H1 (cell line): ENCODE data around the gene NAGA. TPM values are rescaled to one million over a fixed set of nuclear protein-coding genes. Genes with fewer than 3 reads are reported as not detected.
A peak's percentile ranks its signal among the peaks of the same experiment; 100 is the strongest.

ENCODE experiments used
- CTCF ChIA-PET: fragments of 300-600 bp; sonication (Branson Sonifier 250); formaldehyde crosslinking; loops from one replicate; lab custom pipeline; 2021; ENCODE audit not compliant: partially characterized antibody; lab: Charles Lee
- POLR2A ChIA-PET: fragments of 300-600 bp; sonication (Branson Sonifier 250); formaldehyde crosslinking; loops from one replicate; lab custom pipeline; 2021; ENCODE audit warnings: inconsistent platforms; ENCODE audit not compliant: partially characterized antibody; lab: Charles Lee
- DNase-seq, 2 experiments: peaks; one replicate each; pipeline versions ENCODE4 v3.0.0 to v3.0.0-alpha.2; 2010 to 2022; ENCODE audit warnings: low spot score in 2 of 2, low read depth in 1 of 2, mixed read lengths in 1 of 2
- FAIRE-seq: peaks from 2 replicates; lab custom pipeline; 2011; peaks lifted over from hg19 to GRCh38; lab: Jason Lieb, UNC
- H2AFZ ChIP-seq: 2 replicates; pipeline ENCODE4 v1.8.1; 2012; ENCODE audit warnings: low read length, inconsistent platforms
- H2AK5ac ChIP-seq: 2 replicates; pipeline ENCODE4 v1.6.1; 2013; ENCODE audit warnings: low read depth, low read length
- H2BK120ac ChIP-seq: replicated peaks from 2 replicates; pipeline ENCODE3; 2013; ENCODE audit warnings: low read depth, low read length, inconsistent platforms
- H2BK12ac ChIP-seq: 2 replicates; pipeline ENCODE4 v1.6.1; 2013; ENCODE audit warnings: low read depth, low read length
- H2BK15ac ChIP-seq: 2 replicates; pipeline ENCODE4 v1.6.1; 2013; ENCODE audit warnings: low read length
- H2BK20ac ChIP-seq: 2 replicates; pipeline ENCODE4 v1.6.1; 2013; ENCODE audit warnings: low read length
- H2BK5ac ChIP-seq: 2 replicates; pipeline ENCODE4 v1.6.1; 2013; ENCODE audit warnings: low read depth, low read length
- H3K14ac ChIP-seq: 2 replicates; pipeline ENCODE4 v1.6.1; 2013; ENCODE audit warnings: inconsistent platforms; ENCODE audit not compliant: insufficient read length
- H3K18ac ChIP-seq: 2 replicates; pipeline ENCODE4 v1.6.1; 2013; ENCODE audit warnings: low read length; ENCODE audit errors: extremely low read depth
- H3K23ac ChIP-seq: 2 replicates; pipeline ENCODE4 v1.6.1; 2013; ENCODE audit warnings: inconsistent platforms; ENCODE audit not compliant: insufficient read length
- H3K23me2 ChIP-seq: 2 replicates; pipeline ENCODE4 v1.6.1; 2013; ENCODE audit warnings: low read depth, low read length
- H3K27ac ChIP-seq: 2 replicates; pipeline ENCODE4 v1.6.1; 2011; ENCODE audit warnings: low read depth, low read length, inconsistent platforms
- H3K27me3 ChIP-seq, 4 experiments: replicated peaks in 1 of 4; 1 replicate in 1 of 4; 2 replicates in 3 of 4; pipeline versions ENCODE4 v1.6.1 to v1.8.1; 2011 to 2013; ENCODE audit warnings: low read length in 3 of 4, mild to moderate bottlenecking in 3 of 4, inconsistent platforms in 2 of 4, mixed read lengths in 2 of 4, moderate library complexity in 1 of 4; ENCODE audit not compliant: control insufficient read depth in 3 of 4, insufficient read depth in 3 of 4; ENCODE audit errors: extremely low read depth in 1 of 4
- H3K36me3 ChIP-seq, 4 experiments: 2 replicates each; pipeline versions ENCODE4 v1.6.1 to v1.8.1; 2011 to 2013; ENCODE audit warnings: mild to moderate bottlenecking in 4 of 4, low read length in 3 of 4, moderate library complexity in 2 of 4, control low read depth in 1 of 4, inconsistent platforms in 1 of 4; ENCODE audit not compliant: insufficient read depth in 4 of 4, control insufficient read depth in 2 of 4
- H3K4ac ChIP-seq: replicated peaks from 2 replicates; pipeline ENCODE3; 2013; ENCODE audit warnings: low read length, low read depth, mixed read lengths, inconsistent platforms; ENCODE audit not compliant: insufficient read length
- H3K4me1 ChIP-seq, 4 experiments: replicated peaks in 1 of 4; 1 replicate in 1 of 4; 2 replicates in 3 of 4; pipeline versions ENCODE4 v1.6.1 to v1.8.1; 2011 to 2013; ENCODE audit warnings: low read length in 3 of 4, inconsistent platforms in 2 of 4, mixed read lengths in 1 of 4; ENCODE audit not compliant: insufficient read depth in 4 of 4, control insufficient read depth in 3 of 4
- H3K4me2 ChIP-seq, 2 experiments: 2 replicates each; pipeline versions ENCODE4 v1.6.1 to v1.8.1; 2011 to 2013; ENCODE audit warnings: low read depth in 2 of 2, low read length in 2 of 2, control low read depth in 1 of 2, inconsistent platforms in 1 of 2, mild to moderate bottlenecking in 1 of 2; ENCODE audit not compliant: insufficient read depth in 1 of 2
- H3K4me3 ChIP-seq, 4 experiments: fragments of 200-600, 300-600 bp in 1 of 4; sonication (generic), shearing (Covaris generic), sonication (Bioruptor Twin) in 1 of 4; 2 replicates each; pipeline versions ENCODE4 v1.5.1 to v1.8.1; 2011 to 2016; ENCODE audit warnings: low read length in 4 of 4, low read depth in 3 of 4, control low read depth in 2 of 4, inconsistent platforms in 2 of 4, mild to moderate bottlenecking in 2 of 4, mixed read lengths in 1 of 4, moderate library complexity in 1 of 4; ENCODE audit not compliant: insufficient read depth in 2 of 4; ENCODE audit errors: extremely low read depth in 1 of 4
- H3K56ac ChIP-seq: replicated peaks from 2 replicates; pipeline ENCODE3; 2013; ENCODE audit warnings: low read depth, mild to moderate bottlenecking, mixed read lengths, low read length, inconsistent platforms; ENCODE audit not compliant: insufficient read length
- H3K79me1 ChIP-seq: 2 replicates; pipeline ENCODE4 v1.6.1; 2013; ENCODE audit warnings: low read depth, low read length, control low read depth
- H3K79me2 ChIP-seq, 2 experiments: 2 replicates each; pipeline versions ENCODE4 v1.6.1 to v1.8.1; 2012 to 2013; ENCODE audit warnings: low read length in 2 of 2, mild to moderate bottlenecking in 2 of 2, inconsistent platforms in 1 of 2; ENCODE audit not compliant: insufficient read depth in 2 of 2, control insufficient read depth in 1 of 2
- H3K9ac ChIP-seq, 4 experiments: replicated peaks in 1 of 4; 1 replicate in 1 of 4; 2 replicates in 3 of 4; pipeline versions ENCODE4 v1.6.1 to v1.8.1; 2011 to 2013; ENCODE audit warnings: low read depth in 3 of 4, low read length in 3 of 4, control low read depth in 2 of 4, mild to moderate bottlenecking in 2 of 4, moderate library complexity in 2 of 4, inconsistent platforms in 1 of 4; ENCODE audit errors: extremely low read depth in 1 of 4
- H3K9me3 ChIP-seq, 2 experiments: 2 replicates each; pipeline versions ENCODE4 v1.6.1 to v1.8.1; 2012 to 2013; ENCODE audit warnings: mild to moderate bottlenecking in 2 of 2, moderate library complexity in 2 of 2, control low read depth in 1 of 2, inconsistent platforms in 1 of 2, low read depth in 1 of 2, low read length in 1 of 2, mixed read lengths in 1 of 2; ENCODE audit not compliant: insufficient read depth in 2 of 2
- H4K20me1 ChIP-seq, 2 experiments: replicated peaks in 1 of 2; 2 replicates each; pipeline versions ENCODE3 to v1.8.1; 2011 to 2013; ENCODE audit warnings: inconsistent platforms in 2 of 2, low read length in 2 of 2, mild to moderate bottlenecking in 1 of 2; ENCODE audit not compliant: insufficient read depth in 2 of 2, control insufficient read depth in 1 of 2
- H4K5ac ChIP-seq: 2 replicates; pipeline ENCODE4 v1.6.1; 2013; ENCODE audit warnings: low read length, low read depth, mixed read lengths, inconsistent platforms; ENCODE audit not compliant: insufficient read length
- H4K8ac ChIP-seq: 2 replicates; pipeline ENCODE4 v1.8.0; 2013; ENCODE audit warnings: mild to moderate bottlenecking, moderate library complexity, low read length, inconsistent platforms; ENCODE audit not compliant: insufficient read depth; ENCODE audit errors: extremely low read depth
- H4K91ac ChIP-seq: replicated peaks from 2 replicates; pipeline ENCODE3; 2013; ENCODE audit warnings: low read length, mixed read lengths, inconsistent platforms; ENCODE audit not compliant: insufficient read length
- ASH2L ChIP-seq: fragments of 200-600, 300-600 bp; sonication (generic); IDR thresholded peaks from one replicate; pipeline ENCODE4 v1.7.1; 2017; ENCODE audit warnings: low read length
- CHD2 ChIP-seq: IDR thresholded peaks from 2 replicates; pipeline ENCODE4 v1.6.1; 2012; ENCODE audit warnings: low read length, improper control_type of control experiment
- GABPA ChIP-seq: IDR thresholded peaks from 2 replicates; pipeline ENCODE4 v1.6.1; 2011; ENCODE audit warnings: mild to moderate bottlenecking, low read length, moderate library complexity, borderline replicate concordance; ENCODE audit not compliant: insufficient read depth
- PHF8 ChIP-seq: fragments of 200-600 bp; sonication (generic); conservative IDR thresholded peaks from 2 replicates; pipeline ENCODE4 v1.7.1; 2012; ENCODE audit warnings: low read depth, mild to moderate bottlenecking, inconsistent platforms, low read length, moderate library complexity
- WGBS, 2 experiments: shearing (Covaris generic) in 1 of 2; methylation state at CpG; one replicate each; pipeline versions ENCODE4 v1.1.6 to v1.1.7; 2013 to 2015; ENCODE audit warnings: low lambda C conversion rate in 2 of 2, mixed read lengths in 2 of 2, inconsistent platforms in 1 of 2, low coverage in 1 of 2, missing lambda C conversion rate in 1 of 2; ENCODE audit not compliant: insufficient replicate concordance in 2 of 2, insufficient coverage in 1 of 2, insufficient read length in 1 of 2; ENCODE audit errors: extremely low coverage in 1 of 2, missing lambda C conversion rate in 1 of 2; 5-methylcytosine and 5-hydroxymethylcytosine counted together
- long read RNA-seq, 2 experiments: library from RNA in 1 of 2; library from capped mRNA in 1 of 2; stranded (forward); transcript quantifications; one replicate each; pipeline ENCODE4 v2.0.0, GENCODE V29; 2021; ENCODE audit warnings: inconsistent platforms in 1 of 2
- polyA minus RNA-seq, 3 experiments: library from RNA; depleted of rRNA, polyadenylated mRNA; stranded (reverse); fragments of >200 nt; gene quantifications; 1 replicate in 2 of 3; 2 replicates in 1 of 3; pipeline ENCODE4 v1.2.3, GENCODE V29; 2011
- polyA plus RNA-seq, 7 experiments: library from polyadenylated mRNA; depleted of rRNA in 3 of 7; stranded (reverse) in 5 of 7; unstranded in 2 of 7; fragments of >200 nt in 5 of 7; fragments of 200-250 nt in 2 of 7; gene quantifications; 1 replicate in 5 of 7; 2 replicates in 1 of 7; 4 replicates in 1 of 7; pipeline versions ENCODE4 v1.2.1 to v1.2.3, GENCODE V29; 2011 to 2013; ENCODE audit warnings: missing spikeins in 2 of 7, mixed read lengths in 2 of 7
- total RNA-seq: library from RNA; stranded (reverse); fragmentation: NEBNext Ultra II Directional; extraction: Animal tissue kit (Norgen Biotek cat#: 25700); gene quantifications from 2 replicates; pipeline ENCODE4 v1.2.1, GENCODE V29; 2021
- TF ChIP-seq, protein P1 (sequence below): IDR thresholded peaks from 2 replicates; pipeline ENCODE4 v1.6.1; 2012; ENCODE audit warnings: inconsistent platforms
- TF ChIP-seq, protein P2 (sequence below): IDR thresholded peaks from 2 replicates; pipeline ENCODE4 v1.6.1; 2012; ENCODE audit warnings: inconsistent platforms

Gene NAGA
- total RNA-seq = 14.7 and 14.8 TPM in 2 replicates
- 30.7 and 39.5 TPM in 2 replicates for polyA plus RNA-seq (2011; rRNA removed)
- 30.8 TPM for polyA plus RNA-seq (2011; cell fraction: cytosol; rRNA removed)
- 40.3 TPM for polyA plus RNA-seq (2011; cell fraction: nucleus; rRNA removed)
- 17.1 to 23.7 TPM (median 19.8 TPM) in 4 replicates for polyA plus RNA-seq (2012, experiment 1 of 2)
- polyA plus RNA-seq (2012, experiment 2 of 2) = 18.9 TPM
- polyA plus RNA-seq (2013, experiment 1 of 2) = 20.2 TPM
- polyA plus RNA-seq (2013, experiment 2 of 2) = 20.8 TPM
- 35.3 and 40.0 TPM in 2 replicates for polyA minus RNA-seq (2011; rRNA and poly(A)+ RNA removed)
- 18.3 TPM for polyA minus RNA-seq (2011; cell fraction: cytosol; rRNA and poly(A)+ RNA removed)
- polyA minus RNA-seq (2011; cell fraction: nucleus; rRNA and poly(A)+ RNA removed) = 14.3 TPM
- long read RNA-seq, experiment 1, transcript NAGA-201 (9 exons, 3,694 nt) = major isoform, 6 of 18 reads
- long read RNA-seq, experiment 1, partial matches to known transcripts = 3 of 18 reads
- long read RNA-seq, experiment 1, other reads (novel, unspliced or antisense) = 9 of 18 reads
- long read RNA-seq, experiment 2, transcript NAGA-201 (9 exons, 3,694 nt) = major isoform, 9 of 14 reads
- long read RNA-seq, experiment 2, partial matches to known transcripts = 0 of 14 reads
- long read RNA-seq, experiment 2, other reads (novel, unspliced or antisense) = 1 of 14 reads

DNA sequence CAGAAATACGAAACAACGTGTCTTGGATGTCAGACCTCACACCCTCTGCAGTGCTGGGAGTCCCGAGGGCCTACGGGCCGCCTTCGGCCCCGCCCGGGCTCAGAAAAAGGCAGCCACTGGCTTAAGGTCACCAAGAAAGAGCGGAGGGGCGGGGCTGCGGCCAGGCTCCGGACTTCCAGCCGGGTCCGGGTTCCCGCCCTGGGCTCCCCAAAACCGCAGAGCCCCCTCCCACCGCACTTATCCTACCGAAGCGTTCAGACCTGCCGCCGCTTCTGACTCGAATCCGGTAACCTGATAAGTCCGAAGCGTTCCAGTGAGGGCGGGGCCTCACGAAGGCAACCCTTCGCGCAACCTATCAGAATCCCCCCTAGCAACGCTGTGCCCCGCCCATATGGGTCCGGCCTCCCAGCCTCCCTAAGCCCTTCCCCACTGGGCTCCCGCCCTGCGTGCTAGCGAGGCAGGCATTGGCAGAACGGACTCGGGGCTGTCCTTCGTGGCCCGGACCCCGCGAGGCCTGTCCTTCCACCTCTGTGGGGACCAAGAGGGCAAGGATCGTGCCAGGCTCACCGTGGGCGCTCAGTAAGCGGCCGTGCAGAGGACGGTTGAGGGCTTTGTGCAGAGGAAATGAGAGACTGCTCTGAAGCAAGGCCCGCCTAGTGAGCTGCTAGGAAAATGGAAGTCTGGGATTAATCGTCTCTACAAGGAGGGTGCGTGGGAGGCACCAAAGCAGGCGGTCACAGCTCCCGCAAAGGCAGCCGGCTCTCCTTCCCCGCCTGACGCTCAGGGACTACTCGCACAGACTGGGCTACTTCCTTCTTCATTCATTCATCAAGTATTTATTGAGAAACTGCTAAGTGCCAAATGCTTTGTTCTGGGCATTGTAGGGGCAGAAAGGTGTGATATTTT lies at the start of gene NAGA:
Gene NAGA, minus strand, starts transcription at position 296 of the 906 bp plus-strand sequence. CDS start 515 bp downstream, outside the sequence.
- H3K27me3 ChIP-seq = peaks cover 0 to 9% (median 4%) of the 10 kb centered on the region in 4 experiments; a peak in 2 of 7 replicates
- H3K23ac ChIP-seq = no peak within 1 kb of the TSS
- CTCF ChIA-PET = interaction anchor here (0.6 to 1.6 kb wide), 4 partner anchors 11 to 107 kb away, joined by 3 to 10 read pairs (median 4); no protein-coding TSS in a partner anchor
- peak within 1 kb of the TSS; percentile 86 for H3K27ac ChIP-seq
- H3K56ac ChIP-seq = peak within 1 kb of the TSS; percentile 74
- no peaks in the 10 kb centered on the region for H3K9me3 ChIP-seq
- peak within 1 kb of the TSS; percentile 8; the same call in 1 of the 2 replicates for H2BK20ac ChIP-seq
- H4K20me1 ChIP-seq = no peaks in the 10 kb centered on the region
- no peaks in the 10 kb centered on the region for H3K79me1 ChIP-seq
- no peak within 1 kb of the TSS for H2AK5ac ChIP-seq
- peak within 1 kb of the TSS; percentile 36 to 71 (median 62) for H3K4me3 ChIP-seq
- 5% methylated on average over 56 of the region's 56 CpGs; no CpG with 5 or more reads in 1 of the 2 experiments for WGBS, 2 experiments
- H3K18ac ChIP-seq = peak within 1 kb of the TSS; percentile 96
- H3K9ac ChIP-seq = peak within 1 kb of the TSS in 3 of 4 experiments; percentile 49 to 67 (median 57); a peak in 5 of 7 replicates
- H2BK15ac ChIP-seq = peak within 1 kb of the TSS; percentile 98
- POLR2A ChIA-PET = interaction anchor here (0.6 to 3.8 kb wide), 5 partner anchors 9 to 142 kb away, joined by 3 to 24 read pairs (median 4); partner anchors contain the start of genes NDUFA6 and SMDT1
- H3K4me2 ChIP-seq = peak within 1 kb of the TSS; percentile 90 to 99
- peak within 1 kb of the TSS; percentile 96 for H4K5ac ChIP-seq
- peaks cover 8% of the 10 kb centered on the region; the same call in 1 of the 2 replicates for H3K23me2 ChIP-seq
- H3K4ac ChIP-seq = no peak within 1 kb of the TSS
- H2BK5ac ChIP-seq = peak within 1 kb of the TSS; percentile 84
- H3K14ac ChIP-seq = no peak within 1 kb of the TSS
- H3K36me3 ChIP-seq = peaks cover 0 to 2% (median 0%) of the 10 kb centered on the region in 4 experiments; a peak in 2 of 8 replicates
- H4K91ac ChIP-seq = peak within 1 kb of the TSS; percentile 95
- H2BK120ac ChIP-seq = no peak within 1 kb of the TSS
- peaks cover 2 to 25% (median 12%) of the 10 kb centered on the region in 4 experiments for H3K4me1 ChIP-seq
- H2AFZ ChIP-seq = peak within 1 kb of the TSS; percentile 76
- H3K79me2 ChIP-seq = no peaks in the 10 kb centered on the region
- H4K8ac ChIP-seq = peak within 1 kb of the TSS; percentile 96
- peak within 1 kb of the TSS; percentile 94; the same call in 1 of the 2 replicates for H2BK12ac ChIP-seq
- peak; percentile 91 to 94 for DNase-seq
- peak; percentile 71 for FAIRE-seq
- no peak; the same call in 1 of the 2 replicates for TF ChIP-seq GABPA
- TF ChIP-seq PHF8 = peak; percentile 66
- TF ChIP-seq CHD2 = no peak
- TF ChIP-seq, protein P1, sequence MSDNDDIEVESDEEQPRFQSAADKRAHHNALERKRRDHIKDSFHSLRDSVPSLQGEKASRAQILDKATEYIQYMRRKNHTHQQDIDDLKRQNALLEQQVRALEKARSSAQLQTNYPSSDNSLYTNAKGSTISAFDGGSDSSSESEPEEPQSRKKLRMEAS = peak; percentile 95
- TF ChIP-seq, protein P2, sequence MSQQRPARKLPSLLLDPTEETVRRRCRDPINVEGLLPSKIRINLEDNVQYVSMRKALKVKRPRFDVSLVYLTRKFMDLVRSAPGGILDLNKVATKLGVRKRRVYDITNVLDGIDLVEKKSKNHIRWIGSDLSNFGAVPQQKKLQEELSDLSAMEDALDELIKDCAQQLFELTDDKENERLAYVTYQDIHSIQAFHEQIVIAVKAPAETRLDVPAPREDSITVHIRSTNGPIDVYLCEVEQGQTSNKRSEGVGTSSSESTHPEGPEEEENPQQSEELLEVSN = peak; percentile 94
- peak; percentile 54 for TF ChIP-seq ASH2L
